ENCODE measurements around the gene TSC2. TPM values are rescaled to one million over a fixed set of nuclear protein-coding genes. Genes with fewer than 3 reads are reported as not detected.
"Not testable (repeated sequence)": the region's sequence is repeated elsewhere in the genome, so short reads cannot be mapped to it uniquely, and the experiment has no call there.

The TSC2 gene
- total RNA-seq, 2 donors from 2014 or later: 70.5 to 121 TPM

DNA sequence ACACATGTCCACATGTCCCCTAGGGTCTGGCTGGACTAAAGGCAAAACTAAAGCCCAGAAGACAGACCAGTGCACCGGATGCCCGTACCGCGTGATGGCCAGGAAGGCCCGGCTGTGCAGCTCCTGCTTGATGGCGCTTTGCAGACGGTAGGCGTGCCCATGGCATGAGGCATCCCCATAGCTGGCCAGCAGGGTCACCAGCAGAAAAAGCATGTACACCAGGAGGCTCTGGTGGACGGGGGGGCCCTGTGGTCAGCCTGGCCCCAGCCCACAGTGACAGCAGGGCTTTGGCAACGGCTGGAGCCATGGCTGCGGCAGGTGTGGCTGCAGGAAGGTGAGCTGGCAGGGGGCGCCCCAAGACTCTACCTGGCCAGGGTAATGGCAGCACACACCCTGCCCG lies 45.1 kb downstream of the TSC2 start:
- DNase-seq (ENCODE audit: low spot score in 2 of 2) (no peak), ATAC-seq (no peak)
- Mint-ChIP-seq H3K36me3 (no peaks in the 10 kb centered on the region), H3K9me3 (no peaks in the 10 kb centered on the region), H3K27ac (peak overlapping the region in 1 of 2 donors; percentile 27)

DNA sequence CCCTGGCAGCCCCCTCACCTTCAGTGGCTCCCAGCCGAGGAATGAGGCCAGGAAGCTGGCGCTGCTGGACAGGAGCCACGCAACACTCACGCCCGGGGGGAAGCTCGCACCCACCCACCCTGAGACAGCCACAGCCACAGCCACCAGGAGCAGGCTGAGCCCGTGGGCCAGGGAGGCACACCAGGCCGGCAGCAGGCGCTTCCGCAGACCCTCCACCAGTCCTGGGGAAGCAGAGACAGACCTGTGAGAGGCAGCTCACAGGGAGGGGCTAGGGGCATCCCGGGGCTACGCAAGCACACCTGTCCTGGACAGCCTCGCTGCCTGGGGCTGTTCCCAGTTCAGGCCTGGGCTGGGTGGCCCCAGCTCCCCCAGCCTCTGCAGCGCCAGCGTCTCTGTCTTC lies 46.0 kb downstream of the TSC2 start:
- H3K9me3 Mint-ChIP-seq: no peaks in the 10 kb centered on the region
- DNase-seq (ENCODE audit: low spot score in 2 of 2) (no peak), ATAC-seq (no peak)
- no peaks in the 10 kb centered on the region for H3K36me3 Mint-ChIP-seq
- no peak overlapping the region for H3K27ac Mint-ChIP-seq

DNA sequence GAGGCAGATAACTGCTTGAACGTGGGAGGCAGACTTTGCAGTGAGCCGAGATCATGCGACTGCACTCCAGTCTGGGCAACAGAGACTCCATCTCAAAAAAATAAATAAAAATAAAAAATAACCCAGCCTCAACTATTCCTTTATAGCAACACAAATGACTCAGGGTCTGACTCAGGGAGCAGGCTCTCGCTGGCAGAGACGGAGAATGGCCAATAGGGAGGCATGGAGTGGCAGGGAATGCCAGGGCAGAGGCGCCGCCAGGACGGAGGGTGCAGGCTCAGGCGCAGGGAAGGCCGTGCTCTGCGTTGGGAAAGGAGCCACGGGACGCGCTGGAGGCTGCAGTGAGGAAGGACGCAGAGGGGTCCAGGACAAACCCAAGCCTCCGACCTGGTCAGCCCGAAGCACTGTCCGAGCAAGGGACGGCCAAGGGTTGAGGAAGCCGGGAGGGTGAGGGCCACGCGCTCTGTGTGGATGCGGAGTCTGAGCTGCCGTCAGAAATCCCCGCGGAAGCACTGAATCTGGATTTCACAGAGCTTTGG lies 47.6 kb downstream of the TSC2 start:
- Mint-ChIP-seq H3K27ac (peak overlapping the region in 1 of 2 donors; percentile 29), H3K36me3 (no peaks in the 10 kb centered on the region), H3K9me3 (no peaks in the 10 kb centered on the region)
- DNase-seq (ENCODE audit: low spot score in 2 of 2): no peak
- no peak for ATAC-seq

DNA sequence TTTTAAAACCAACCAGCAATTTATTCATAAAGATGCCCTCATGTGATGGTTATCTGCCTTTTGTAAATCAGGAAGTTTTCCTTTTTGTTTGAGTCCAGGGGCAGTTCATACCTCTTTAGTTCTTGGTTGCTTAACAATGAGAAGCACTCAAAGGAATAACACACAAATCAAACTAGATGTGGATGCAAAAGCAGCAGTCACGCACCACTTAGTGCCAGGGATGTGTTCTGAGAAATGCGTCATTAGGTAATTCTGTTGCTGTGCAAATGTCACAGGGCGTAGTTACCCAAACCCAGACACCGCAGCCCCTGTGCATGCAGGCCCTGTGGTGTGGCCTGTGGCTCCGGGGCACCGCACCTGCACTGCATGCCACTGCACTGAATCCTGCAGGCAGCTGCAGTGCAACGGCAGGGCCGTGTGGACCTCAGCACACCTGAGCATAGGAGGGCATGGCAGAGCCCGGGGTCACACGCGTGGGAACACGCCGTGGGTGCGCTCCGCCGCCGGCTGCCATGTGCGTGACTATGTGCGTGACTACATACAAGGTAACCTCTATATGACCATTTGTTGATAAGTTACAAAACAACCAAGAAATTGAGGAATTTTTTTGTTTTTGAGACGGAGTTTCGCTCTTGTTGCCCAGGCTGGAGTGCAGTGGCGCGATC lies 48.3 kb downstream of the TSC2 start:
- Mint-ChIP-seq H3K36me3 (no peaks in the 10 kb centered on the region), H3K9me3 (no peaks in the 10 kb centered on the region), H3K27ac (no peak overlapping the region)
- DNase-seq (ENCODE audit: low spot score in 2 of 2): no peak
- no peak for ATAC-seq

DNA sequence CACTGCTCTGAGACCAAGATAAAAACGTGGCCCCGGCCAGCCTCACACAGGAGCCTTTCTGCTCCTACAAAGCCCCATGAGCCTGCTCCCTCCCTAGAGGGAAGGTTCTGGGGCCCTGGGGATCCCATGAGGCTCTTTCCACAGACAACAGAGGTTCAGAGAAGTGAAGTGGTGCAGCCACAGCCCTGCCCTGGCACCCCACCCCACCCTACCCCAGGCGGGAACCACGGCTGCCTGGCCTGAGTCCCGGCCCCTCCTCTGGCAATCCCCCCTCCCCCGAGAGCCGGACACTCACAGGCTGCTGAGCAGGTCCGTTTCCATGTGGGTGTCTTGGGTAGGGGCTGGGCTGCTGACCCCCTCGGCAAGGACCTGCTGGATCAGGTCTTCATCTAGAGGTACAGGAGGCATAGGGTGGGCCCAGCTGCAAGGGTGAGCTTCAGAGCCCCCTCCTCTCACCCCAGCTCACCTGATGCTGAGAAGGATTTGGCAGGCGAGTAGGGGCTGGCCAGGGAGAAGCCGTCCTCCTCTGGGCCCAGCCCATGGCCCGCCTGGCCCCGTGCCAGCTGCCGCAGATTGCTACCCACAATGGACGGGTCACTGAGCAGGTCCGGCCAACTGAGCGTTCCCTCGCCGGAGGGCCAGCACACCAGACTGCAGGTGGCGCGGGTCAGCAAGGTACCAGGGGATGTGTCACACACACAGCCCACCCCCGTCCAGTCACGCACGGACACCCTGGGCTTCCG lies 49.2 kb downstream of the TSC2 start:
- Mint-ChIP-seq H3K27ac (no peak overlapping the region), H3K9me3 (no peaks in the 10 kb centered on the region), H3K36me3 (no peaks in the 10 kb centered on the region)
- ATAC-seq (no peak), DNase-seq (ENCODE audit: low spot score in 2 of 2) (no peak)

DNA sequence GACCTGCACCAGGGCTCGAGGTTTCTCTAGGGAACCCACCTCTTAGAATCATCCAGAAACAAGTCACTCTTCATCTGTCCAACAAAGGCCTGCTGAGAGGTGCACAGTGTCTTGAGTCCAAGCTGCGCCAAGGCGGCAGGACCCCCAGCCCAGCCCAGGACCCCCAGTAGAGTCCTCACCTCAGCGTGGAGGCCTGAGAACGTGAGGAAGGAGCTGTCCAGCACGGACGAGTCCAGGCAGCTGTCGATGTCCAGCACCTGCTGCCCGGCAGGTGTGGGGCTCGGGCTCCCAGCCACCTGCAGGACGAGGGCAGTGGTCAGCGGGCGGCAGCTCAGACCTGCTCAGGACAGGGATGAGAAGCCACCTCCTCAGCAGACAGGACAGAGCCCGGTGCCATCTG lies 49.9 kb downstream of the TSC2 start:
- not testable (repeated sequence) for H3K27ac Mint-ChIP-seq; H3K9me3 Mint-ChIP-seq; DNase-seq (ENCODE audit: low spot score in 2 of 2); H3K36me3 Mint-ChIP-seq; ATAC-seq

DNA sequence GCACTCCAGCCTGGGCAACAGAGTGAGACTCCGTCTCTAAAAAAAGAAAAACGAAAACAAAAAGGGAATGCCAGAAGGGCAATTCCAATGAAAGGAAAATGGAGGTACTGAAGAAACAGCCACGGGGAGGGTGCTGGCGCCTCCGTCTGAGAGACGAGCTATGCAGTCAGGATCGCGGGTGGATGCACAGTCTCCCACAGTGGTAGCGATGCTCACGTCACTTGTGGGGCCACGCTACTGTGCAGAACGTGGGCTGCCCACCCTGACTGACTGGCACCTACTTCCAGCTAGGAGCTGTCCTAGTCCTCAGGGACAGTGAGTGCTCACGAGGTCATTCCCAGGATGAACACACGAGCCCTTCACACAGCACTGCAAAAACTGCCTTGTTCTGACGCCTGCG lies 53.8 kb downstream of the TSC2 start:
- not testable (repeated sequence) for DNase-seq (ENCODE audit: low spot score in 2 of 2); H3K36me3 Mint-ChIP-seq; ATAC-seq; H3K27ac Mint-ChIP-seq; H3K9me3 Mint-ChIP-seq

DNA sequence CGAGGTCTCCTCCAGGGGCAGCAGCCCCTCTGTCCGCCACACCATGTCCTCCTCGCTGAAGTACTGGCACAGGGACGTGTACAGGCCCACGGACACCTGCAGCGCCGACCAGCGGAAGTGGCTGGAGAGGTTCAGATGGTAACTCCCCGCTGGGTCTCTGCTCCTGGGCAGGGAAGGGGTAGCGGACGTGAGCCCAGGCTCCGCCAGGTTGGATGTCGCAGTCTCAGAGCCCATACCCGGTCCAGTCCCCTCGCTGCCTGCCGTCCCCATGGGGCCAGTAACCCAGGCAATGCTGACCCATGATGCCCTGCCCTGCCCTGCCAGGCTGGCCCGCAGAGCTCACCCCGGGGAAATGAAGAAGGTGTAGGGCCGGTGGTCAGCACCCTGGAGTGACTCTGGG lies 54.7 kb downstream of the TSC2 start:
- Mint-ChIP-seq H3K36me3 (no peaks in the 10 kb centered on the region), H3K27ac (no peak overlapping the region), H3K9me3 (no peaks in the 10 kb centered on the region)
- ATAC-seq: no peak
- no peak for DNase-seq (ENCODE audit: low spot score in 2 of 2)

DNA sequence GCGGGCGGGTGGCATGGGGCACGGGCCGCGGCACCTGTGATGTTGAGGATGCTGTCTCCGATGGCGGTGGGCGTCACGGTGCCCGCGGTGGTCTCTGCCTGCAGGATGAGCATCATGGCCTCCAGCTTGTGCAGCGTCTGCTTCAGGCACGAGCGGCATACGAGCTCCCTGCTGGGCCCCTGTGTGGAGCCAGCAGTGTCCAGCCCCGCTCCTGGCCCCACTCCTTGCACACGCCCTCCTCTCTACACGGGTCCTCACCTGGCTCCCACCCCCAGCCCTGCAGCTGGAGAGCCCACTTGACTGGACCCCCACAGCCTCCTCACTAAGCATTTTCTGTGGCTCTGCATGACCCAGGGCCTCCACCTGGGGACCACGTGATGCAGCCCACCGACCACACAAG lies 56.7 kb downstream of the TSC2 start:
- H3K27ac Mint-ChIP-seq: peak overlapping the region in 1 of 2 donors; percentile 77
- not testable (repeated sequence) for DNase-seq (ENCODE audit: low spot score in 2 of 2); H3K9me3 Mint-ChIP-seq; ATAC-seq; H3K36me3 Mint-ChIP-seq

DNA sequence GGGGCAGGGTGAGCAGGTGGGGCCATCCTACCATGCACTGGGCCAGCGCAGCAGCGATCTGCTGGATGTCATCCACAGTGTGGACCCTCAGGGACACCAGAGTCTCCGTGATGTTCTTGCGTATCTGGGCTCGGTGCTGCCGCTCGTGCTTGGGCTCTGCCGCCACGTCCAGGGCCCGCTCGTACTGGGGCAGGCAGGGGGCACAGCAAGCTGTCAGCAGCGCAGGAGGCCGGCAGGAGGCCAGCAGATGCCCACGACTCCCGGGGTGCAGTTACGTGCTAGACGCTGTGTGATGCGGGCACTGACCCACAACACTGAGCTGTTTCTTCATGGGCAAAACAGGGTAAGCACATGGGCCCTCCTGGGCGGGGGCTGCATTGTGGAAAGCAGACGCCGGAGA lies 57.5 kb downstream of the TSC2 start:
- H3K9me3 Mint-ChIP-seq; DNase-seq (ENCODE audit: low spot score in 2 of 2); H3K36me3 Mint-ChIP-seq; H3K27ac Mint-ChIP-seq; ATAC-seq: not testable (repeated sequence)

DNA sequence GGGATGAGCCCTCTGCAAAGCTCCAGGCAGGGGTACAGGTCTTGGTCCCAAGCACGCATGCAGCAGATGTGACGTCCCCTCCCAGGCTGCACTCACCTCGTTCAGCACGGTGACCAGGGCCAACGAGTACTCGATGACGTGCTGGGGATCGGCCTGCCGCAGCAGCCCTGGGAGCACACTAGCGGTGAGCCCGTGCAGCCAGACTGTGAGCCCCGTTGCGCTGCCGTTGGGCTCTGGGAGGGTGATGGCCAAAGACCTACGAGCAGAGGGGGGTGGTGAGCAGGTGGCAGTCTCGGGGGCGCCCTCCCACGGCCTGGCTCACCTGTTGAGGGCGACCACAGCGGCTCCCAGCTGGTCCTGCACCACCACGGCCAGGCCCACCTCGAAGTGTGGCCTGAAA lies 58.0 kb downstream of the TSC2 start:
- H3K9me3 Mint-ChIP-seq; ATAC-seq; H3K36me3 Mint-ChIP-seq; DNase-seq (ENCODE audit: low spot score in 2 of 2); H3K27ac Mint-ChIP-seq: not testable (repeated sequence)

DNA sequence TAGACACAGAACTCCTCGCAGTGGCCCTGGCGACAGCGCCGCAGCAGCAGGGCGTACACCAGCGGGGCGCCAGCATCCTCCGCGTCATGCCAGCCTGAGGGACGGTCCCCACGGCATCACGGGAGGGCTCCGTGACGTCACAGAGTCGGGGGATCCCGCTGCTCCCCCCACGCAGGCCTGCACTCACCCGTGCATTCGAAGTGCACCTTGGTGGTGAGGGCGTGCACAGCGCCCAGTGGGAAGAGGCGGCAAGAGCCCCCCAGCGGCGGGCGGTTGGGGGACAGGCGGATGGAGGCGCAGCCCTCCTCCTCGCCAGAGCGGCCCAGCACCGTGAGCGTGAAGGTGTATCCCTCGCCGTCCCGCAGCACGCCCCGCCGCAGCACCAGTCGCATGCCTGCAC lies 58.4 kb downstream of the TSC2 start:
- ATAC-seq; DNase-seq (ENCODE audit: low spot score in 2 of 2); H3K9me3 Mint-ChIP-seq; H3K27ac Mint-ChIP-seq; H3K36me3 Mint-ChIP-seq: not testable (repeated sequence)

DNA sequence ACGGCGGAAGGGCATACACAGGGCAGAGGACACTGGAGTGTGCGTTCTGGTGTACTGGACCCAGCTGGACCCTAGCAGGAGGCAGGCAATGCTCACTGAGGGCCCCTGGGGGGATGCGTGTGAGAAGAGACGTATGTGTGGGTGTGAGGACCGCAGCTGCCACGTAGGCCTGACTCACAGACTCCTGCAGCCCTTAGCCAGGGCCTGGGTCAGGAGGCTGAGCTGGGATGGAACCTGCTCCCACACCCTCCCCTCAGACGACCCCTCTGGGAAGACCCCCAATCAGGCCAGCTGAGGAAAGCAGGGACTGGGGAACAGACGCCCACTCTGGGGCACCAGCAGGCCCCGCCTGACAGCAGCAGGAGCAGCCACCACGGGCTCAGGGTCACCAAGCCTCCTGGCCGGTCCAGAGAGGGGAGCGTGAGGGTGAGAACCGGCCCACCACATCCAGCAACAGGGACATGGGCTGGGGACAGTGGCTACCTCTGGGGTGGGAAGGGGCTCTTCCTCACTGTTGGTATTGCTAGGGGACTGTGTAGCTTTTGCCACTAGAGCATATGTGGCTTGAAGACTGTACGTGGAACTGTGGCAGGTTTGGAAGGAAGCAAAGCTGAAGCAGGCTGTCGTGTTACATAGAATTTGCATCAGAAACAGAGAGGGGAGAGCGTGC lies 59.5 kb downstream of the TSC2 start:
- H3K27ac Mint-ChIP-seq; H3K36me3 Mint-ChIP-seq; ATAC-seq; DNase-seq (ENCODE audit: low spot score in 2 of 2); H3K9me3 Mint-ChIP-seq: not testable (repeated sequence)

DNA sequence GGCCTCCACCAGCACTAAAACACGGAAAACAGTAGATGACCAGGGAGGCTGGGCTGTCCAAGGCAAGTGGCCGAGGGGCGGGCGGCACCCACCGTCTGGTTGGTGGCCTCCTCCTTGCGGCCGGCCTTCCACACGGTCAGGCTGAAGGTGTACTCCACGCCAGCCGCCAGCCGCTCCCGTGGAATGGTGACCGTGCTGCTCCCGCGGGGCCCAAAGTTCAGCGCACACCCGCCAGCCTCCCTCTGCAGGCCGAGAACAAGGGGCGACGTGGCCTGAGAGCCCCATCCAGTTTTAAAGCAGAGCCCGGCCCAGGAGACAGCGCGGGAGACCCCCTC lies 60.0 kb downstream of the TSC2 start:
- DNase-seq (ENCODE audit: low spot score in 2 of 2); H3K27ac Mint-ChIP-seq; H3K9me3 Mint-ChIP-seq; ATAC-seq; H3K36me3 Mint-ChIP-seq: not testable (repeated sequence)

DNA sequence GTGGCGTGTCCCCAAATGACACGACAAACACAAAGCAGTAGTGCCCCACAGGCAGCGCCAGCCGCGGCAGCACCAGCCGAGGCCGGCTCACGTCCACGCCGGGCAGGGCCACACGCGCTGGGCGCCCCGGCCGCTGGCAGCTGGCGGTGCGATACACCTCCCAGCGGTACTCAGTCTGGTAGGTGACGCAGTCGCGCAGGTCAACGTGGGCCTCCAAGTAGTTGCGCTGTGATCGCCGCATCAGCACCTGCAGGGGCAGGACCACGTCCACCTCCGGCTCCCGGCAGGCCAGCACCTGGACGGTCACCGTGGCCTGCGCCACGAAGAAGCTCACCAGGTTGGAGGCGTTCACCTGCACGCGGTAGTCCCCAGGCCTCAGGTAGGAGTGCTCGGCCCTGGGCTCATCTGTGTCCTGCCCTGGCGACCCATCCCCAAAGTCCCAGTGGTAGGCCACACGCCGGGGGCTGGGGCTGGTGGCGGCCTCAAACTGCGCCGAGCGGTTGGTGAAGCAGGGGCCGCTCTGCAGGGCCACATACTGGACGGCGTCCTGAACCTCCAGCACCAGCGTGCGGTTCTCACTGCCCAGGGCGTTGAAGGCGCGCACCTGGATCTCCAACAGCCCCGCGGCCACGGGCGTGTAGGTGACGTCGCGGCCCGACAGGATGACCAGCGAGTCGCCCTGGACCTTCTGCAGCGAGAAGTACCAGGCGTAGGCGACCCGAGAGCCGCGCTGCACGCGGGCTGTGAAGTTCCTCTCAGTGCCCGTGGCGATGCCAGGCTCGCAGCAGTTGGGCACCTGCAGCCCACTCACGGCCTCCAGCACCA lies 60.9 kb downstream of the TSC2 start:
- not testable (repeated sequence) for H3K27ac Mint-ChIP-seq; H3K9me3 Mint-ChIP-seq; H3K36me3 Mint-ChIP-seq; ATAC-seq; DNase-seq (ENCODE audit: low spot score in 2 of 2)

DNA sequence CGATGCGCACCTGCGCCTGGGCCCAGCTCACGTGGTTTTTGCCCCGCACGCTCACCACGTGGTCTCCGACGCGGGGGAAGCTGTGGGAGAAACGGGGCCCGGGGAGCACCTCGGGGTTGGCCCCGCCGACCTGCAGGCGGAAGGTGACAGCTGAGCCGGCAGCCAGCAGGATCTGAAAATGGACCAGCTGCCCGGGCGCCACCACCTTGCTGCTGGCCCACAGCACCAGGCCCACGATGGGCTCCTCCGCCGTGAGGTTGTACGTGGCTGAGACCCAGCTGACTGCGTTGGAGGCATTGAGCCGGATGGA lies 61.4 kb downstream of the TSC2 start:
- H3K36me3 Mint-ChIP-seq; H3K27ac Mint-ChIP-seq; H3K9me3 Mint-ChIP-seq; DNase-seq (ENCODE audit: low spot score in 2 of 2); ATAC-seq: not testable (repeated sequence)

DNA sequence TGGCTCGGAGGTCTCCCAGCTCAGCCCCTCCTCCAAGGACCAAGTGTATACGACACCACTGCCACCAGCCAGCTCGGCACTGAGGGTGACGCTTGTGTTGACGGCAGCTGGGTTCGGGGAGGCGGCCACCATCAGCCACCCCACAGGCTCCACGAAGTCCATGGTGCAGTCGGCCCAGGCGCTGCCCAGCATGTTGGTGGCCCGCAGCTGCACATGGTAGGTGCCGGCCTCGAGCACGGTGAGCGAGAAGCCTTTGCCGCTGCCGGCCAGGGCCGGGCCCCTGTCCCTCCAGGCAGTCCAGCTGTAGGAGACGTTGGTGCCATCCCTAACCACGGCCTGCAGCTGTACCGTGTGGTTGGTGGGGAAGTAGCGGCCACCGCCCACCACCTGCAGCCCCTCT lies 62.1 kb downstream of the TSC2 start:
- not testable (repeated sequence) for H3K9me3 Mint-ChIP-seq; H3K27ac Mint-ChIP-seq; H3K36me3 Mint-ChIP-seq; DNase-seq (ENCODE audit: low spot score in 2 of 2); ATAC-seq

Data from activated naive CD4-positive, alpha-beta T cell treated with anti-CD3 and anti-CD28 coated beads, Interleukin-2, amount 50 U/mL, for 72 hours (primary cell).